ENCODE results near the gene IL3RA. TPM values are rescaled to one million over a fixed set of nuclear protein-coding genes. Genes with fewer than 3 reads are reported as not detected.
"Not testable (repeated sequence)": the region's sequence is repeated elsewhere in the genome, so short reads cannot be mapped to it uniquely, and the experiment has no call there.

Gene IL3RA
- total and polyA plus RNA-seq, 12 donors = 4.5 to 20.8 (median 5.3) TPM

DNA sequence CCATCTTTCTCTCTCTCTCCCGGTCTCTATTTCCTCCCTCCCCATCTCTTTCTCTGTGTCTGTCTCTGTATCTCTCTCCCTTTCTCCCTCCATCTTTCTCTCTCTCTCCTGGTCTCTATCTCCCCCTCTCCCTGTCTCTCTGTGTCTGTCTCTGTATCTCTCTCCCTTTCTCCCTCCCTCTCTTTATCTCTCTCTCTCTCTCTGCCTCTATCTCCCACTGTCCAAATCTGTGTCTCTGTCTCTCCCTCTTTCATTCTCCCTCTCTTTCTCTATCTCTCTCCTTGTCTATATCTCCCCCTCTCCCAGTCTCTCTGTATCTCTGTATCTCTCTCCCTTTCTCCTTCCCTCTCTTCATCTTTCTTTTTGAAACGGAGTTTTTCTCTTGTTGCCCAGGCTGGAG, 23.6 kb downstream of the IL3RA start:
- DNase-seq (no peak), ATAC-seq (no peak)
- H3K4me1 ChIP-seq = peaks cover 0 to 5% (median 0%) of the 10 kb centered on the region in 9 donors
- intact Hi-C loops (cut with DNase I) = no loop called here
- TF ChIP-seq, protein P1, sequence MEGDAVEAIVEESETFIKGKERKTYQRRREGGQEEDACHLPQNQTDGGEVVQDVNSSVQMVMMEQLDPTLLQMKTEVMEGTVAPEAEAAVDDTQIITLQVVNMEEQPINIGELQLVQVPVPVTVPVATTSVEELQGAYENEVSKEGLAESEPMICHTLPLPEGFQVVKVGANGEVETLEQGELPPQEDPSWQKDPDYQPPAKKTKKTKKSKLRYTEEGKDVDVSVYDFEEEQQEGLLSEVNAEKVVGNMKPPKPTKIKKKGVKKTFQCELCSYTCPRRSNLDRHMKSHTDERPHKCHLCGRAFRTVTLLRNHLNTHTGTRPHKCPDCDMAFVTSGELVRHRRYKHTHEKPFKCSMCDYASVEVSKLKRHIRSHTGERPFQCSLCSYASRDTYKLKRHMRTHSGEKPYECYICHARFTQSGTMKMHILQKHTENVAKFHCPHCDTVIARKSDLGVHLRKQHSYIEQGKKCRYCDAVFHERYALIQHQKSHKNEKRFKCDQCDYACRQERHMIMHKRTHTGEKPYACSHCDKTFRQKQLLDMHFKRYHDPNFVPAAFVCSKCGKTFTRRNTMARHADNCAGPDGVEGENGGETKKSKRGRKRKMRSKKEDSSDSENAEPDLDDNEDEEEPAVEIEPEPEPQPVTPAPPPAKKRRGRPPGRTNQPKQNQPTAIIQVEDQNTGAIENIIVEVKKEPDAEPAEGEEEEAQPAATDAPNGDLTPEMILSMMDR (IDR thresholded peaks at IDR 0.05) = no peak
- WGBS, 2 donors = 81 to 86% methylated on average over 2 of the region's 2 CpGs
- H3K36me3 ChIP-seq = peaks cover 0 to 80% (median 13%) of the 10 kb centered on the region in 9 donors
- peaks cover 0 to 11% (median 9%) of the 10 kb centered on the region in 11 donors for H3K9me3 ChIP-seq
- H3K4me3 ChIP-seq = no peak overlapping the region
- no peak overlapping the region for H3K27ac ChIP-seq
- no peaks in the 10 kb centered on the region for H3K27me3 ChIP-seq

- no peak for DNase-seq
- Histone ChIP-seq H3K36me3 (peaks cover 0 to 80% (median 13%) of the 10 kb centered on the region in 9 donors), H3K4me1 (no peaks in the 10 kb centered on the region), H3K9me3 (peaks cover 0 to 11% (median 9%) of the 10 kb centered on the region in 11 donors), H3K27ac (no peak overlapping the region), H3K4me3 (no peak overlapping the region), H3K27me3 (no peaks in the 10 kb centered on the region)
- TF ChIP-seq, protein P1 (IDR thresholded peaks at IDR 0.05) = no peak
- intact Hi-C loops (cut with DNase I) = no loop called here
- WGBS, 2 donors = 80 to 82% methylated on average over 12 of the region's 12 CpGs
- ATAC-seq = no peak
Observed at GRCh38 chrX:1361275-1361674, 24.7 kb downstream of the IL3RA start.

- TF ChIP-seq, protein P1 (IDR thresholded peaks at IDR 0.05) = no peak
- Histone ChIP-seq H3K4me3 (no peak overlapping the region), H3K9me3 (peaks cover 0 to 11% (median 9%) of the 10 kb centered on the region in 11 donors), H3K4me1 (no peaks in the 10 kb centered on the region), H3K36me3 (peaks cover 0 to 75% (median 13%) of the 10 kb centered on the region in 9 donors), H3K27ac (no peak overlapping the region), H3K27me3 (no peaks in the 10 kb centered on the region)
- no peak for DNase-seq
- ATAC-seq = no peak
- 95 to 96% methylated on average over 2 of the region's 2 CpGs for WGBS, 2 donors
- intact Hi-C loops (cut with DNase I) = no loop called here
Observed at GRCh38 chrX:1361910-1362309, 25.3 kb downstream of the IL3RA start.

- H3K4me3 ChIP-seq; H3K9me3 ChIP-seq; DNase-seq; H3K27ac ChIP-seq; intact Hi-C loops (cut with DNase I); H3K27me3 ChIP-seq; H3K4me1 ChIP-seq; ATAC-seq: not testable (repeated sequence)
- 94% methylated on average over 57 of the region's 63 CpGs; no CpG with 5 or more reads in 1 of the 2 donors for WGBS, 2 donors
- H3K36me3 ChIP-seq = peaks cover 0 to 43% (median 0%) of the 10 kb centered on the region in 9 donors
Observed at GRCh38 chrX:1366363-1366762, 29.8 kb downstream of the IL3RA start.

DNA sequence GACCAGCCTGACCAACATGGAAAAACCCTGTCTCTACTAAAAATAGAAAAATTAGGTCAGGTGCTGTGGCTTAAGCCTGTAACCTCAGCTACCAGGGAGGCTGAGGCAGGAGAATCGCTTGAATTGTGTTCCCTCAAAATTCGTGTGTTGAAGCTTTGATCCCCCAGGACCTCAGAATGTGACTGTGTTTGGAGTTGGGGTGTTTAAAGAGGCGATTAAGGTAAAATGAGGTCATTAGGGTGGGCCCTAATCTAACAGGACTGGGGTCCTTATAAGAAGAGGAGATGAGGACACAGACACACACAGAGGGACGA, 31.8 kb downstream of the IL3RA start:
- no peak for ATAC-seq

More for the DNA sequence above, 31.8 kb downstream of the IL3RA start:
- Histone ChIP-seq H3K27me3 (no peaks in the 10 kb centered on the region), H3K36me3 (peaks cover 0 to 24% (median 0%) of the 10 kb centered on the region in 9 donors), H3K27ac (no peak overlapping the region), H3K4me1 (no peaks in the 10 kb centered on the region), H3K9me3 (no peaks in the 10 kb centered on the region), H3K4me3 (no peak overlapping the region)
- no peak for DNase-seq
- TF ChIP-seq, protein P1 (IDR thresholded peaks at IDR 0.05) = no peak
- 87 to 92% methylated on average over 4 of the region's 4 CpGs for WGBS, 2 donors
- intact Hi-C loops (cut with DNase I) = no loop called here
